ENCODE measurements around the gene PAMR1.

PAMR1 gene

GRCh38 chr11:35454362-35454761 lies 71.1 kb downstream of the PAMR1 start:
- no peak for DNase-seq (ENCODE audit: low read depth in 2 of 2)

- no peak for DNase-seq (ENCODE audit: low read depth in 2 of 2)
Observed at GRCh38 chr11:35436581-35437250, 88.7 kb downstream of the PAMR1 start.

GRCh38 chr11:35433588-35433987 lies 91.8 kb downstream of the PAMR1 start:
- no peak for DNase-seq (ENCODE audit: low read depth in 2 of 2)

GRCh38 chr11:35432464-35432863 lies 93.0 kb downstream of the PAMR1 start:
- no peak for DNase-seq (ENCODE audit: low read depth in 2 of 2)

GRCh38 chr11:35427071-35427470 lies 98.3 kb downstream of the PAMR1 start:
- DNase-seq (ENCODE audit: low read depth in 2 of 2): no peak

GRCh38 chr11:35426351-35426750 lies 99.1 kb downstream of the PAMR1 start:
- DNase-seq (ENCODE audit: low read depth in 2 of 2): no peak

GRCh38 chr11:35425603-35426212 lies 99.7 kb downstream of the PAMR1 start:
- DNase-seq (ENCODE audit: low read depth in 2 of 2): no peak

- no peak for DNase-seq (ENCODE audit: low read depth in 2 of 2)
Observed at GRCh38 chr11:35424157-35424940, 101.1 kb downstream of the PAMR1 start.

GRCh38 chr11:35420371-35420770 lies 105.0 kb downstream of the PAMR1 start:
- DNase-seq (ENCODE audit: low read depth in 2 of 2): no peak

GRCh38 chr11:35419830-35420333 lies 105.5 kb downstream of the PAMR1 start:
- no peak for DNase-seq (ENCODE audit: low read depth in 2 of 2)

GRCh38 chr11:35419184-35419829 lies 106.1 kb downstream of the PAMR1 start, which contains the start of gene SLC1A2:
TSS of gene SLC1A2 (minus strand) at chr11:35419558. CDS start at chr11:35418966, 592 bp downstream.
- DNase-seq (ENCODE audit: low read depth in 2 of 2): no peak

- DNase-seq (ENCODE audit: low read depth in 2 of 2): no peak
Observed at GRCh38 chr11:35418282-35419183, 106.9 kb downstream of the PAMR1 start.

- no peak for DNase-seq (ENCODE audit: low read depth in 2 of 2)
Observed at GRCh38 chr11:35415487-35415886, 109.9 kb downstream of the PAMR1 start.

- DNase-seq (ENCODE audit: low read depth in 2 of 2): no peak
Observed at GRCh38 chr11:35414776-35415175, 110.6 kb downstream of the PAMR1 start.

GRCh38 chr11:35414311-35414710 lies 111.1 kb downstream of the PAMR1 start:
- DNase-seq (ENCODE audit: low read depth in 2 of 2): no peak

GRCh38 chr11:35413598-35413997 lies 111.8 kb downstream of the PAMR1 start:
- DNase-seq (ENCODE audit: low read depth in 2 of 2): no peak

GRCh38 chr11:35412285-35412684 lies 113.1 kb downstream of the PAMR1 start:
- DNase-seq (ENCODE audit: low read depth in 2 of 2): no peak

- no peak for DNase-seq (ENCODE audit: low read depth in 2 of 2)
Observed at GRCh38 chr11:35407041-35407440, 118.4 kb downstream of the PAMR1 start.

- DNase-seq (ENCODE audit: low read depth in 2 of 2): no peak
Observed at GRCh38 chr11:35404388-35404775, 121.0 kb downstream of the PAMR1 start.

- DNase-seq (ENCODE audit: low read depth in 2 of 2): no peak
Observed at GRCh38 chr11:35403765-35404387, 121.5 kb downstream of the PAMR1 start.

Measured in stimulated activated CD8-positive, alpha-beta memory T cell treated with anti-CD3 and anti-CD28 coated beads, Interleukin-7, amount 100 ng/mL, for 4 hours (primary cell).